Measurements from ENCODE around the gene JAGN1.

Gene JAGN1

GRCh38 chr3:9903238-9903624 is 12.8 kb downstream of the JAGN1 start:
- no peak for DNase-seq (ENCODE audit: extremely low read depth, low read depth)
- TF ChIP-seq, protein P1, sequence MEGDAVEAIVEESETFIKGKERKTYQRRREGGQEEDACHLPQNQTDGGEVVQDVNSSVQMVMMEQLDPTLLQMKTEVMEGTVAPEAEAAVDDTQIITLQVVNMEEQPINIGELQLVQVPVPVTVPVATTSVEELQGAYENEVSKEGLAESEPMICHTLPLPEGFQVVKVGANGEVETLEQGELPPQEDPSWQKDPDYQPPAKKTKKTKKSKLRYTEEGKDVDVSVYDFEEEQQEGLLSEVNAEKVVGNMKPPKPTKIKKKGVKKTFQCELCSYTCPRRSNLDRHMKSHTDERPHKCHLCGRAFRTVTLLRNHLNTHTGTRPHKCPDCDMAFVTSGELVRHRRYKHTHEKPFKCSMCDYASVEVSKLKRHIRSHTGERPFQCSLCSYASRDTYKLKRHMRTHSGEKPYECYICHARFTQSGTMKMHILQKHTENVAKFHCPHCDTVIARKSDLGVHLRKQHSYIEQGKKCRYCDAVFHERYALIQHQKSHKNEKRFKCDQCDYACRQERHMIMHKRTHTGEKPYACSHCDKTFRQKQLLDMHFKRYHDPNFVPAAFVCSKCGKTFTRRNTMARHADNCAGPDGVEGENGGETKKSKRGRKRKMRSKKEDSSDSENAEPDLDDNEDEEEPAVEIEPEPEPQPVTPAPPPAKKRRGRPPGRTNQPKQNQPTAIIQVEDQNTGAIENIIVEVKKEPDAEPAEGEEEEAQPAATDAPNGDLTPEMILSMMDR (IDR thresholded peaks at IDR 0.05; ENCODE audit: low read depth, low read length, missing control alignments) = no peak
- peak overlapping the region; percentile 32 for H3K4me3 ChIP-seq (replicated peaks; ENCODE audit: low read depth, low read length)

DNA sequence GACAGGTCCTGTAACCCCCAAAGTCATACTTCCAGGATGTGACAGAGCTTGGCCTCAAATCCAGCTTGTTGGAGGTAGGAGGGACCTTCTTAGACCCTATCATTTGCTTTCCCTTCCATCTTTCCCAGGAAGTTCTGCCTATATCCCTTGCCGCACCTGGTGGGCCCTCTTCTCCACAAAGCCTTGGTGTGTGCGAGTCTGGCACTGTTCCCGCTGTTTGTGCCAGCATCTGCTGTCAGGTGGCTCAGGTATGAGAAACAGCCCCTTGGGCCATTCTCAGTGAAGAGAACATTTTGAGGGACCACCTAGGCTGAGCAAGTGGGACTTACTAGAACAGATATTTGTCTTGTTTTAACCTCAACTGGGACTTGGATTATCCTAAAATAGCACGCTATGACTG is 13.5 kb downstream of the JAGN1 start:
- no peak for DNase-seq (ENCODE audit: extremely low read depth, low read depth)
- no peak overlapping the region for H3K4me3 ChIP-seq (replicated peaks; ENCODE audit: low read depth, low read length)
- TF ChIP-seq, protein P1 (IDR thresholded peaks at IDR 0.05; ENCODE audit: low read depth, low read length, missing control alignments) = no peak

DNA sequence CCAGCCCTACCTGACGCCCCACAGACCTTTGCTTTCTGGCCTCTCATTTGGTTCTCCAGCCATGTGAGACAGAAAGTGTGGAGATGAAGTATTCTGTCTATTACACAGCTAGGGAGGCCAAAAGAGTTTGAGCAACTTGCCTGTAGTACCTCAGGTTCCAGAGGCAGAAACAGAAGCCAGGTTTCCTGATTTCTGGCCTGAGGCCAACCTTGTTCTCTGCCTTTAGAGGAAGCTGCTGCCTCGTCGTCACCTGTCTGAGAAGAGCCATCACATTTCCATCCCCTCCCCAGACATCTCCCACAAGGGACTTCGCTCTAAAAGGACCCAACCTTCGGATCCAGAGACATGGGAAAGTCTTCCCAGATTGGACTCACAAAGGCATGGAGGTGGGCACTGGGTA is 16.1 kb downstream of the JAGN1 start:
- TF ChIP-seq, protein P1 (IDR thresholded peaks at IDR 0.05; ENCODE audit: low read depth, low read length, missing control alignments) = no peak
- no peak overlapping the region for H3K4me3 ChIP-seq (replicated peaks; ENCODE audit: low read depth, low read length)
- no peak for DNase-seq (ENCODE audit: extremely low read depth, low read depth)

DNA sequence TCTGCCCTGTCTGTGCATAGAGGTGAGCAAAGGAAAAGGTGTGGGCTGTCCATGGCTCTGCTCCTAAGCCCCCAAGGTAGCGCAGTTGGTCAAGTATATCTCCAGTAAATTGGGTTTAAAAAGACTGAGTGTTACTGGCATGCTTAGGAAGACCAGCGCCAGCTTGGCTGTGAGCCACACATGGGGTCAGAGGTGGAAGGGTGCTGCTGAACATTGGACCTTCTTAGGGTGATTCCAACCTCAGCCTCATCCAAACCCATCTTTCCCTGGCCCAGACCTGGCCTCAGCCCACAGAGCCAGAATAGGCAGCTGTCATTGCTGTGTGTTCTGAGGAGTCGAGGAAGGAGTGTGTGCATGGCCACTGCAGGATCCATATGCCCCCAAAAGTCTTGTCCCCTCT is 17.9 kb downstream of the JAGN1 start:
- TF ChIP-seq, protein P1 (IDR thresholded peaks at IDR 0.05; ENCODE audit: low read depth, low read length, missing control alignments) = no peak
- DNase-seq (ENCODE audit: extremely low read depth, low read depth) = no peak
- no peak overlapping the region for H3K4me3 ChIP-seq (replicated peaks; ENCODE audit: low read depth, low read length)

DNA sequence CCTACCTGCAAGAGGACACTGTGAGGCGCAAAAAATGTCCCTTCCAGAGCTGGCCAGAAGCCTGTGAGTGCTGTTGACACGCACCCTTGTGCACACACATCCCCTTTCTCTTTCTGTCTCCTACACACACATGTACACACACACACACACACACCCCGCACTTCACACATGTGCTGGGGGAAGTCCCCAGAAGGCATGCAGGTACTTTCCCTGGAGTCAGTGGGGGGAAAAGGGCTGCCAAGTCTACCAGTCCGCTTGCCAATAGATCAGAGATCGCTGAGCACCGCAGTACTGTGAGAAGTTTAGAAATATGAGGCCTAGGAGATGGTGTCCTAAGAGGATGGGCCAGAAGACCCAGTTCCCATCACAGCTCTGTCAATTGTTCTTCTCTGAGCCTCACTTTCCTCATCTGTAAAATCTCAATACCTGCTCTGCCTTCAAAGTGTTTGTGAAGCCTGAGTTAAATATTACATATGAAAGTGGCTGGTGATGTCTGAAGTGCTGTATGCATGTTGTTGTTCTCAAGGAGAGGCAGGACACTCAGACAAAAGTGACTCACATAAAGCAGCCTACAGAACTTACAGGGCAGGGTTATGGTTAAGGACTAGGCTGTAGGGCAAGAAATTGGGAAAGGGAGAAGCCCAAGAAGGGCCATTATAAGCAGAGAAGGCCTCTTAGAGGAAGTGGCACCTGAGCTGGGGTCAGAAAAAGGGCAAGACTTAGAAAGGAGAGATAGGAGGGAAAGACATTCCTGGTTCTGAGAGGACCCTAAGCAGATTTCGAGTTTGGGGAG is 19.0 kb downstream of the JAGN1 start:
- TF ChIP-seq, protein P1 (IDR thresholded peaks at IDR 0.05; ENCODE audit: low read depth, low read length, missing control alignments) = no peak
- no peak overlapping the region for H3K4me3 ChIP-seq (replicated peaks; ENCODE audit: low read depth, low read length)
- no peak for DNase-seq (ENCODE audit: extremely low read depth, low read depth)

GRCh38 chr3:9911863-9912262 is 21.5 kb downstream of the JAGN1 start:
- TF ChIP-seq, protein P1 (IDR thresholded peaks at IDR 0.05; ENCODE audit: low read depth, low read length, missing control alignments) = no peak
- DNase-seq (ENCODE audit: extremely low read depth, low read depth) = no peak
- no peak overlapping the region for H3K4me3 ChIP-seq (replicated peaks; ENCODE audit: low read depth, low read length)

All from HFF-Myc (cell line).